Smooth muscle cell of the pulmonary artery (primary cell): ENCODE results near the gene NUP155. TPM values are rescaled to one million over a fixed set of nuclear protein-coding genes. Genes with fewer than 3 reads are reported as not detected.

Experiments
- total RNA-seq: library from RNA; depleted of rRNA; stranded (reverse); fragments of >200 nt; gene quantifications from 2 replicates; pipeline ENCODE4 v1.2.3, GENCODE V29; 2014

NUP155 gene
- 25.2 and 29.2 TPM in 2 replicates for total RNA-seq

DNA sequence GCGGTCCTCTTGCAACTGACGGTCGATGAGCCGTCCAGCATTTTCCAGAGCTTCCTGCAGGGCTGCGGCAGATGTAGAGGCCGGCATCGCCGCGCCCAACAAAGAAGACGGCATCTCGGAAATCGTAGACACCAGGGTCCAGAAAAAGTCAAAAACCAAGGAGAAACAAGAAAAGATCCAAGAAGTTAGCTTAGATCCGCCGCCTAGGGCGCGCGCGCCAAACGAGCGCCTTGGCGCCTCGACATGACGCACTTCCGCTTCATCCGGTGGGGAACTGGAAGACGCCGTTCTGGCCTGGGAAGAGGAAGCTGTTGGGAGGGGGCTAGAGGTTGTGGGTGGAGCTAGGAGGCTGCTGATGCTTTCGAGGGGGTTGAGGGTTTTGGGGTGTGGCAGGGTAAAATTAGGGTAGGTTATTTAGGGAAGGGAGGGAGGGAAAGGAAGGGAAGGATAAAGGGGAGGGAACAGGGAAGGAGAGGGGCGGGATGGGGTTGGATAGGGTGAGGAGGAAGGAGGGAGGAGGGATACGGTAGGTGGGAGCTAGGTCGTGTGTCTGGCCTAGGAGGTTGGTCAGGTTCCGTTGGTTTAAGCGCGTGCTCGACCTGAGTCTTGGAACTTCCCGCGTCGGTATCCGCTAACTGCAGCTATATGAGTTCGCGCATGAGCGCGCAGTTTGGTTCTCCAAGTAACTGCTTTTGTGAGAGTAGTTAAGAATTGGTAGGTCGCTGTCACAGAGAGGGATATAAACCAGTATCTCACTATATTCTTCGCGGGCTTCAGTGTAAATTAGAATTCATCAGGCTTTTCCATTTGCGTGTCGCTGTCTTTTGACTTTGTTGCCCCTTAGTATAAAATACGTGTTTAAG is at the start of gene NUP155:
NUP155 (minus strand) TSS at position 243 of the 863 bp plus-strand sequence; CDS start at position 114, 129 bp downstream.

GRCh38 chr5:37379100-37379628 is 8.3 kb upstream of the NUP155 start, which contains the start of gene WDR70:
Gene WDR70 (plus strand): TSS chr5:37379318. CDS start chr5:37379368, 50 bp downstream.

GRCh38 chr5:37248970-37249814 is 121.7 kb downstream of the NUP155 start, which contains the start of gene CPLANE1:
Gene CPLANE1 (minus strand): TSS chr5:37249376. CDS start chr5:37247698, 1,678 bp downstream.

Other genes starting within 250 kb of the NUP155 start
- gene CPLANE1, start 121.7 kb downstream of the NUP155 start, total RNA-seq, result 20.9 and 23.0 TPM in 2 replicates
- gene WDR70, start 8.2 kb upstream of the NUP155 start, total RNA-seq, result 23.9 and 25.4 TPM in 2 replicates